OCI-LY7 (cell line): ENCODE results near the gene KIAA1549. TPM values are rescaled to one million over a fixed set of nuclear protein-coding genes. Genes with fewer than 3 reads are reported as not detected.

Experiments used
- BruUV-seq: library from RNA; stranded (reverse); fragments of 400-500 nt; replicated peaks from 2 replicates; lab custom pipeline; 2021; lab: Mats Ljungman, UMichigan
- CTCF ChIA-PET: fragments of 300-600 bp; sonication (Branson Sonifier 250); formaldehyde crosslinking; loops from one replicate; lab custom pipeline; 2022; ENCODE audit warnings: antibody characterized with exemption; ENCODE audit not compliant: unreplicated experiment; lab: Charles Lee
- POLR2A ChIA-PET: fragments of 300-600 bp; sonication (Branson Sonifier 250); formaldehyde crosslinking; loops from one replicate; lab custom pipeline; 2022; ENCODE audit warnings: antibody characterized with exemption; lab: Charles Lee
- DNase-seq: peaks from one replicate; pipeline ENCODE4 v3.0.0-alpha.2; 2015; ENCODE audit warnings: low spot score
- H2AFZ ChIP-seq: fragments of 200-600 bp; sonication (generic), shearing (Covaris generic); 2 replicates; pipeline ENCODE4 v1.6.1; 2014; ENCODE audit warnings: mild to moderate bottlenecking, antibody characterized with exemption, low read length, moderate library complexity
- H3K27ac ChIP-seq: fragments of 200-600 bp; sonication (generic); 2 replicates; pipeline ENCODE4 v1.5.1; 2014; ENCODE audit warnings: mixed run types, low read depth, mild to moderate bottlenecking, moderate library complexity, low read length, inconsistent platforms; ENCODE audit not compliant: poor library complexity, severe bottlenecking
- H3K36me3 ChIP-seq: fragments of 200-600 bp; sonication (generic); 2 replicates; pipeline ENCODE4 v1.6.1; 2014; ENCODE audit warnings: mild to moderate bottlenecking, antibody characterized with exemption, low read length, moderate library complexity, mixed read lengths; ENCODE audit not compliant: insufficient read depth
- H3K4me1 ChIP-seq: fragments of 200-600 bp; sonication (generic); 2 replicates; pipeline ENCODE4 v1.5.1; 2014; ENCODE audit warnings: mild to moderate bottlenecking, low read length; ENCODE audit not compliant: insufficient read depth, poor library complexity, severe bottlenecking
- H3K4me2 ChIP-seq: fragments of 200-600 bp; sonication (generic); 2 replicates; pipeline ENCODE4 v1.6.1; 2014; ENCODE audit warnings: mild to moderate bottlenecking, low read length
- H3K4me3 ChIP-seq: fragments of 200-600 bp; sonication (generic); 2 replicates; pipeline ENCODE4 v1.5.1; 2014; ENCODE audit warnings: mild to moderate bottlenecking, low read depth, low read length; ENCODE audit not compliant: poor library complexity, severe bottlenecking
- H3K79me2 ChIP-seq: fragments of 200-600 bp; sonication (generic); 2 replicates; pipeline ENCODE4 v1.6.1; 2016; ENCODE audit warnings: low read depth, mild to moderate bottlenecking, low read length, moderate library complexity, mixed read lengths; ENCODE audit not compliant: insufficient read depth
- H3K9me2 ChIP-seq: fragments of 200-600 bp; sonication (generic); 2 replicates; pipeline ENCODE4 v1.6.1; 2016; ENCODE audit warnings: mild to moderate bottlenecking, low read length, mixed read lengths; ENCODE audit not compliant: insufficient read depth
- H3K9me3 ChIP-seq: fragments of 200-600 bp; sonication (generic); 2 replicates; pipeline ENCODE4 v1.6.1; 2014; ENCODE audit warnings: mild to moderate bottlenecking, mixed run types, low read length, mixed read lengths
- H4K20me1 ChIP-seq: fragments of 200-600 bp; sonication (generic); 2 replicates; pipeline ENCODE4 v1.6.1; 2014; ENCODE audit warnings: mild to moderate bottlenecking, antibody characterized with exemption, low read length, moderate library complexity, mixed read lengths; ENCODE audit not compliant: insufficient read depth
- CTCF ChIP-seq: fragments of 200-600 bp; sonication (generic); conservative IDR thresholded peaks from 2 replicates; pipeline ENCODE4 v1.5.1; 2014; ENCODE audit warnings: mild to moderate bottlenecking, antibody characterized with exemption, low read length, moderate library complexity, mixed read lengths
- EZH2phosphoT487 ChIP-seq: fragments of 200-600 bp; sonication (generic); IDR thresholded peaks from 2 replicates; pipeline ENCODE4 v1.6.1; 2018; ENCODE audit warnings: low read depth, borderline replicate concordance, mild to moderate bottlenecking, mixed run types, antibody characterized with exemption, low read length, moderate library complexity, mixed read lengths
- intact Hi-C: fragments of 100-400 bp; cut with micrococcal nuclease; formaldehyde crosslinking; loops from one replicate; pipeline ENCODE4 v1.10.0; 2022; ENCODE audit not compliant: unreplicated experiment
- small RNA-seq: library from RNA; depleted of rRNA; stranded (forward); fragments of <200 nt; gene quantifications from one replicate; pipeline ENCODE3, GENCODE V24; 2014
- total RNA-seq, 2 experiments: library from RNA; depleted of rRNA in 1 of 2; stranded (reverse); fragments of >200 nt in 1 of 2; shearing (Covaris generic) in 1 of 2; gene quantifications; 2 replicates each; pipeline ENCODE4 v1.2.3, GENCODE V29; 2014 to 2022

The KIAA1549 gene
- total RNA-seq, 2 experiments from 2014 or later: 0.03 to 3.0 TPM

DNA sequence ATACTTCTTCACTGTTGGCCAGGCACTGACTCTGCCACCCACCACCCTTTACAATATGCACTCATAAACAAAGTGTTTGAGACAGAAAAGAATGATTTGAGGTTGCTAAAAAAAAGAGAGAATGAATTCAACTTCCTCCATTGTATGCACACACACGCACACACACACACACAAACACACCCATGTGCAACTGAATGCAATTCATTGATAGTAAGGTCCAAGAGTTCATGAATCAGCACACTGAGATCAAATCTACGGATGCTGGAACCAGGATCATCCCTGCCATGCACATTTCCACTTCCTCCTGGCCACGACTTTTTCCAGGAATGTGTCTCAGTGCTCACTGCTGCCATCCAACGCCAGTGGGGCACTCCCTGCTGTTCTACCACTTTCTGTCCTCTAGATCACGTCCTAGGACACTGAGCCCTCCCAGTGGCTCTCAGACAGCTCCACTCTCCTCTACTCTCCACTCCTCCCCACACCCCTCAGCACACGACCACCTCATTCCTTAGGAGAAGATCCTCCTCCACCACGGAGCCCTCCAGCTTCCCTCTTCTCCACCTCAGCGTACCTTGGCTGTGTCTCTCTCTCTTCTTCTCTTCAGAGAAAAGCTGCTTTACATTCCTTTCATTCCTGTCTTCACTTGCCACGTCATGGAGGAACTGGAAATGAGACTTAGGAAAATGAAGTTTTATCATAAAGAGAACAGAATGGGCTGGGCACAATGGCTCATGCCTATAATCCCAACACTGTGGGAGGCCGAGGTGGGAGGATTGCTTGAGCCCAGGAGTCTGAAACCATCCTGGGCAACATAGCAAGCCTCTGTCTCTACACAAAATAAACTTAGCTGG is 195.4 kb downstream of the KIAA1549 start:
- TF ChIP-seq EZH2phosphoT487 (no peak), CTCF (no peak)
- Histone ChIP-seq H4K20me1 (no peaks in the 10 kb centered on the region), H3K36me3 (no peaks in the 10 kb centered on the region), H3K4me2 (no peak overlapping the region), H3K4me1 (no peaks in the 10 kb centered on the region), H3K27ac (no peak overlapping the region), H3K4me3 (no peak overlapping the region), H3K9me3 (no peaks in the 10 kb centered on the region), H3K79me2 (no peaks in the 10 kb centered on the region), H2AFZ (no peak overlapping the region), H3K9me2 (no peaks in the 10 kb centered on the region)
- intact Hi-C loops: no loop called here
- POLR2A ChIA-PET: no interaction called here
- no TSS peak for BruUV-seq
- CTCF ChIA-PET: no interaction called here
- no peak for DNase-seq

DNA sequence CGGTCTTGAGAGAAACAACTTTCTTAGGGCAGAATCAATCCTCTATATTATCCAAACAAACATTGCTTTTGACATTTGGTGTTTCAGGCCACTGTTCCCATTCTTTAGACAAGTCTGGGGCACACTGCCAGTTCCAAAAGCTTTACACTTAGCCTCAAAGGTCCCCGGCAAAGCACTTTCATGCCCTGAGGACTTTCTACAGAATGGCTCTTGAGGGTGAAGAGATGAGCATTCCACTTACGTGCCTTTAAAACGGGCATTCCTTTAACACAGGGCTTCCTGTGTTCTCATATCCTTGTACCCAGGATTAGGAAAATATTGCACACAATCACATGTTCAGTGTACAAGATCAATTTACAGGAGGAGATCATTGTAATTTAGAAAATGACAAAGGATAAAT is 196.5 kb downstream of the KIAA1549 start:
- Histone ChIP-seq H3K27ac (no peak overlapping the region), H3K9me3 (no peaks in the 10 kb centered on the region), H3K4me2 (no peak overlapping the region), H3K79me2 (no peaks in the 10 kb centered on the region), H2AFZ (no peak overlapping the region), H3K4me3 (no peak overlapping the region), H3K36me3 (no peaks in the 10 kb centered on the region), H3K9me2 (no peaks in the 10 kb centered on the region), H3K4me1 (no peaks in the 10 kb centered on the region), H4K20me1 (no peaks in the 10 kb centered on the region)
- ChIA-PET POLR2A (no interaction called here), CTCF (no interaction called here)
- TF ChIP-seq EZH2phosphoT487 (no peak), CTCF (no peak)
- DNase-seq: no peak
- BruUV-seq: no TSS peak
- intact Hi-C loops: no loop called here

Small RNAs within 50 kb of the gene (small RNA-seq; reads per million reads assigned to genes)
- gene RNU6-1272P: not detected

Other genes starting within 250 kb of the KIAA1549 start
- gene TMEM213, start 183.4 kb downstream of the KIAA1549 start, total RNA-seq (2014; rRNA removed; shearing (Covaris generic)): not detected in 2 replicates
- not detected in 2 replicates for gene TMEM213, start 183.4 kb downstream of the KIAA1549 start, total RNA-seq (2022)
- not detected in 2 replicates for gene ATP6V0A4, start 183.2 kb downstream of the KIAA1549 start, total RNA-seq (2014; rRNA removed; shearing (Covaris generic))
- not detected in 2 replicates for gene ATP6V0A4, start 183.2 kb downstream of the KIAA1549 start, total RNA-seq (2022)
- not detected in 2 replicates for gene ZC3HAV1L, start 54.7 kb upstream of the KIAA1549 start, total RNA-seq (2014; rRNA removed; shearing (Covaris generic))
- gene ZC3HAV1L, start 54.7 kb upstream of the KIAA1549 start, total RNA-seq (2022): not detected in 2 replicates
- gene ZC3HAV1, start 128.3 kb upstream of the KIAA1549 start, total RNA-seq (2014; rRNA removed; shearing (Covaris generic)): 44.2 and 47.4 TPM in 2 replicates
- 47.6 and 52.4 TPM in 2 replicates for gene ZC3HAV1, start 128.3 kb upstream of the KIAA1549 start, total RNA-seq (2022)
- gene UBN2, start 249.8 kb upstream of the KIAA1549 start, total RNA-seq (2014; rRNA removed; shearing (Covaris generic)): 7.2 and 8.0 TPM in 2 replicates
- gene UBN2, start 249.8 kb upstream of the KIAA1549 start, total RNA-seq (2022): 19.9 and 21.1 TPM in 2 replicates